ENCODE measurements around the gene CORO2B.

The CORO2B gene

DNA sequence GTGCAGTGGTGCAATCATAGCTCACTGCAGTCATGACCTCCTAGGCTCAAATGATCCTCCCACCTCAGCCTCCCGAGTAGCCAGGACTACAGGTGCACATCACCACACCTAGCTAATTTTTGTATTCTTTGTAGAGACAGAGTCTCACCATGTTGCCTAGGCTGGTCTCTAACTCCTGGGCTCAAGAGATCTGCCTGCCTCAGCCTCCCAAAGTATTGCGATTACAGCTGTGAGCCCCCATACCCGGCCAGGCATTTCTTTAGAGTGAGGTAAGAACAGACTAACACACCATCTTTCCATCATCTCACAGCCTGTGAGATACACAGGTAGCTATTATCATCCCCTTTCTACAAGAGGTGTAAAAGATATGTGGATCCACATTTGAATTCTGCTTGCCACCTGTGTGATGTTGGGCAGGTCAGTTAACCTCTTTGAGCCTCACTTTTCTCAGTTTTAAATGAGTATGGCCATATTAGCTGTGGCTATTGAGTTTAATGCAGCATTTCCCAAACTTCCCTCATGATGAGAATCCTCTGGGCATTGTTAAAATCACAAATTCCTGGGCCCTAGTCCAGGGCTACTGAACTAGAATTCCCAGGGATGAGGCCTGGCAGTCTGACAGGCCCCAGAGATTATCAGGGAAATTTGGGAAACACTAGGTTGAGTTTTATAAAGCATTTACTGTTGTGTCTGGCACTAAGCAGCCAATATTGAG, 195.9 kb downstream of the CORO2B start:
- H3K9me3 ChIP-seq (ENCODE audit: insufficient read depth, low read length), result no peaks in the 10 kb centered on the region
- no peak for TF ChIP-seq EZH2phosphoT487 (conservative IDR thresholded peaks at IDR 0.05; ENCODE audit: low read length)
- TF ChIP-seq, protein P1, sequence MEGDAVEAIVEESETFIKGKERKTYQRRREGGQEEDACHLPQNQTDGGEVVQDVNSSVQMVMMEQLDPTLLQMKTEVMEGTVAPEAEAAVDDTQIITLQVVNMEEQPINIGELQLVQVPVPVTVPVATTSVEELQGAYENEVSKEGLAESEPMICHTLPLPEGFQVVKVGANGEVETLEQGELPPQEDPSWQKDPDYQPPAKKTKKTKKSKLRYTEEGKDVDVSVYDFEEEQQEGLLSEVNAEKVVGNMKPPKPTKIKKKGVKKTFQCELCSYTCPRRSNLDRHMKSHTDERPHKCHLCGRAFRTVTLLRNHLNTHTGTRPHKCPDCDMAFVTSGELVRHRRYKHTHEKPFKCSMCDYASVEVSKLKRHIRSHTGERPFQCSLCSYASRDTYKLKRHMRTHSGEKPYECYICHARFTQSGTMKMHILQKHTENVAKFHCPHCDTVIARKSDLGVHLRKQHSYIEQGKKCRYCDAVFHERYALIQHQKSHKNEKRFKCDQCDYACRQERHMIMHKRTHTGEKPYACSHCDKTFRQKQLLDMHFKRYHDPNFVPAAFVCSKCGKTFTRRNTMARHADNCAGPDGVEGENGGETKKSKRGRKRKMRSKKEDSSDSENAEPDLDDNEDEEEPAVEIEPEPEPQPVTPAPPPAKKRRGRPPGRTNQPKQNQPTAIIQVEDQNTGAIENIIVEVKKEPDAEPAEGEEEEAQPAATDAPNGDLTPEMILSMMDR (IDR thresholded peaks at IDR 0.05; ENCODE audit: insufficient read depth, low read length, poor library complexity, severe bottlenecking), result no peak
- H3K27me3 ChIP-seq (ENCODE audit: low read length), result no peaks in the 10 kb centered on the region
- H3K36me3 ChIP-seq (ENCODE audit: low read length), result peaks cover 7% of the 10 kb centered on the region; the same call in 1 of the 2 replicates
- no peak overlapping the region for H3K9ac ChIP-seq (ENCODE audit: low read length)
- peaks cover 18% of the 10 kb centered on the region; the same call in 1 of the 2 replicates for H3F3A ChIP-seq (ENCODE audit: insufficient read depth)
- no peaks in the 10 kb centered on the region for H3K9me2 ChIP-seq (replicated peaks; ENCODE audit: insufficient read depth, low read length)
- no peak overlapping the region for H3K4me3 ChIP-seq (ENCODE audit: insufficient read depth, low read length, poor library complexity, severe bottlenecking)
- no peak overlapping the region for H3K27ac ChIP-seq (ENCODE audit: low read depth, low read length)
- no peak overlapping the region for H3K4me2 ChIP-seq (ENCODE audit: low read depth, low read length, poor library complexity, severe bottlenecking)
- H2AFZ ChIP-seq (ENCODE audit: low read depth, low read length, severe bottlenecking), result no peak overlapping the region
- H4K20me1 ChIP-seq (ENCODE audit: low read depth, low read length), result no peaks in the 10 kb centered on the region
- H3K79me2 ChIP-seq (ENCODE audit: insufficient read depth, low read length), result no peaks in the 10 kb centered on the region

DNA sequence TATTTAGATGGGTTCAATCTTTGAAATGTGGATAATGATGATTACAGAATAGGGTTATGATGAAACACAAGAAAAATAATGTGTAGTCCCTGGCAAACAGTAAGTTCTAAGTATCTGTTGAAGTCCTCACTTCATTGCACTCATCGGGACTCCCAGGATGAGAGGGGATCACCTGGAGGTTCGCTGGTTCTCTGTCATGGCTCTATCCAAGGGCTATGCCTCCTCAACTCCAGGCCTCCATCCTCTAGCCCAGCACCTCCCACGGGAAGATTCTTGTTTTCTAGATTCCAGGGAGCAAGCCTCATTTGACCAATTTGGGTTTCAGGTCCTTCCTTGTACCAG, 196.4 kb downstream of the CORO2B start:
- no peak overlapping the region for H3K27ac ChIP-seq (ENCODE audit: low read depth, low read length)
- TF ChIP-seq EZH2phosphoT487 (conservative IDR thresholded peaks at IDR 0.05; ENCODE audit: low read length), result no peak
- TF ChIP-seq, protein P1 (IDR thresholded peaks at IDR 0.05; ENCODE audit: insufficient read depth, low read length, poor library complexity, severe bottlenecking), result no peak

DNA sequence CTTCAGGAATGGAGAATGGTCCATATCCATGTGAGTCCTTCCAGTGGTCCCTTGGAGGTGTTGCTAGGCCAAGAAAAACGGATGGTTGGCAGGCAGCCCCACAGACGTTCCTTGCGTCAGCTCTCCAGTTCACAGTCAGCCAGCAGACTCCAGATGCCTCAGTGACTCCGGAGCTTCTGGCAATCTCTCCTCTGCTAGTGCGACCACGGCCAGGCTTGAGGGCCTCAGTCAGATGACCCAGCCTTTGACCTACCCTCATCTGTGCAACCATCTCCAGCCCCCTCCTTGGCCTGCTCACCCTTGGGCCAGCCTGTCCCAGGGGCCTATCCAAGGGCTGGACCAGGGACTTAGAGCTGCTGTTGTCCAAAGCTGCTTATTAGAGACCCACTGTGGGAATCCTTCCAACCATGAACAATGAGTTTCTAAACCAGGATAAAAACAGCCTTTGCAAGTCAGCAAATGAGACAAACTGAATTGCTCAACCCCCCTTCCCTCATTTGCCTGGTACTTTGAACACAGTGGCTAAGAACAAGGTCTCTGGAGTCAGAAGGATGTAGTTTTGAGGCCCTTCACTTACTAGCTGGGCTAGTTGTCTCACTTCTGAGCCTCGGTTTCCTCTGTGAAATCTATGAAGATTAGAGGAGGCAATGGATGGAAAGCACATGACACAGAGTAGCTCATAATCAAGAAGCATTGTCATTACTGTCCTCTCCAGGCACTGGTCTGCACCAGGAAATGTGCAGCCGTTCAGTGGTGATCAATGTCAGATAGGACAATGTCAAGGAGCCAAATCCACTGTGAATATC, 197.1 kb downstream of the CORO2B start:
- TF ChIP-seq, protein P1 (IDR thresholded peaks at IDR 0.05; ENCODE audit: insufficient read depth, low read length, poor library complexity, severe bottlenecking), result no peak
- no peak for TF ChIP-seq EZH2phosphoT487 (conservative IDR thresholded peaks at IDR 0.05; ENCODE audit: low read length)
- no peaks in the 10 kb centered on the region for H3K9me2 ChIP-seq (replicated peaks; ENCODE audit: insufficient read depth, low read length)
- H3K4me2 ChIP-seq (ENCODE audit: low read depth, low read length, poor library complexity, severe bottlenecking), result no peak overlapping the region

More for the DNA sequence above, 196.4 kb downstream of the CORO2B start:
- H3K79me2 ChIP-seq (ENCODE audit: insufficient read depth, low read length), result no peaks in the 10 kb centered on the region
- no peak overlapping the region for H3K4me3 ChIP-seq (ENCODE audit: insufficient read depth, low read length, poor library complexity, severe bottlenecking)
- no peak overlapping the region for H2AFZ ChIP-seq (ENCODE audit: low read depth, low read length, severe bottlenecking)
- no peak overlapping the region for H3K9ac ChIP-seq (ENCODE audit: low read length)
- H3K9me2 ChIP-seq (replicated peaks; ENCODE audit: insufficient read depth, low read length), result no peaks in the 10 kb centered on the region
- H3K4me2 ChIP-seq (ENCODE audit: low read depth, low read length, poor library complexity, severe bottlenecking), result no peak overlapping the region
- no peaks in the 10 kb centered on the region for H3K9me3 ChIP-seq (ENCODE audit: insufficient read depth, low read length)
- no peaks in the 10 kb centered on the region for H3K27me3 ChIP-seq (ENCODE audit: low read length)
- no peaks in the 10 kb centered on the region for H4K20me1 ChIP-seq (ENCODE audit: low read depth, low read length)
- peaks cover 7% of the 10 kb centered on the region; the same call in 1 of the 2 replicates for H3K36me3 ChIP-seq (ENCODE audit: low read length)
- H3F3A ChIP-seq (ENCODE audit: insufficient read depth), result peaks cover 18% of the 10 kb centered on the region; the same call in 1 of the 2 replicates

More for the DNA sequence above, 197.1 kb downstream of the CORO2B start:
- Histone ChIP-seq H3K79me2 (ENCODE audit: insufficient read depth, low read length) (no peaks in the 10 kb centered on the region), H4K20me1 (ENCODE audit: low read depth, low read length) (no peaks in the 10 kb centered on the region), H3K27ac (ENCODE audit: low read depth, low read length) (no peak overlapping the region), H2AFZ (ENCODE audit: low read depth, low read length, severe bottlenecking) (no peak overlapping the region), H3F3A (ENCODE audit: insufficient read depth) (peaks cover 18% of the 10 kb centered on the region; the same call in 1 of the 2 replicates), H3K27me3 (ENCODE audit: low read length) (no peaks in the 10 kb centered on the region), H3K9me3 (ENCODE audit: insufficient read depth, low read length) (no peaks in the 10 kb centered on the region), H3K36me3 (ENCODE audit: low read length) (peaks cover 11% of the 10 kb centered on the region; the same call in 1 of the 2 replicates), H3K4me3 (ENCODE audit: insufficient read depth, low read length, poor library complexity, severe bottlenecking) (no peak overlapping the region), H3K9ac (ENCODE audit: low read length) (no peak overlapping the region)
